ENCODE data around the gene NR2F6.

NR2F6 gene

GRCh38 chr19:17237747-17238706 is 7.7 kb downstream of the NR2F6 start:
- no peak for DNase-seq

- no peak for DNase-seq
Measured at GRCh38 chr19:17236811-17237543, 8.7 kb downstream of the NR2F6 start.

GRCh38 chr19:17235971-17236777 is 9.5 kb downstream of the NR2F6 start:
- no peak for DNase-seq

DNA sequence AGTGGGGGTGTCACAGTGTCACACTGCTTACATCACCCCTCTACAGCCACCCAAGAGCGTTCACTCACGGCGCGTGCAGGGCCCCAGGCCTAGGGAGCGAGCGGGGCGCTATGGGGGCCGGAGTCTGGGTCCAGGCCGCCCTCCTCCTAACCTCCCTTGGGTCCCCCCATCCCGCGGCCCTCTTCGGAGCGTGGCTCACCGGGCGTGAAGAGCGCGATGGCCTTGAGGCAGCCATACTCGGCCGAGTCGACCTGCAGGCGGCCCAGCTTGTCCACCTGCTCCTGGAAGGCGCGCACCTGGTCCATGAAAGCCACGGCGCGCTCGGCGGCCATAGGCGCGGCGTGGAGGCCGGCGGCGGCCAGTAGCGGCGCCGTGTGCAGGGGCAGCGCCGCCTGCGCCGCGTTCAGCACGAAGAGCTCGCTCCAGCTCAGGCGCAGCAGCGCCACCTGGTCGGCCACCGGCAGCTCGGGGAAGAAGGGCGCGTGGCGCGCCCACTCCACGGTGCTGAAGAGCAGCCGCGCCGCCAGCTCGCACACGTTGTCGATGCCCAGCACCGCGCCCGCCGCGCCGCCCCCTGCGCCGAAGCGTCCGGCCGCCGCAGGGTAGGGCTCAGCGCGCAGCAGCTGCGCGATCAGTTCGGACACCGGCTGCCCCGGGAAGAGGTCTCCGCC is 10.3 kb downstream of the NR2F6 start:
- DNase-seq: peak; percentile 82

- peak; percentile 60 for DNase-seq
Measured at GRCh38 chr19:17234911-17235299, 10.8 kb downstream of the NR2F6 start.

DNA sequence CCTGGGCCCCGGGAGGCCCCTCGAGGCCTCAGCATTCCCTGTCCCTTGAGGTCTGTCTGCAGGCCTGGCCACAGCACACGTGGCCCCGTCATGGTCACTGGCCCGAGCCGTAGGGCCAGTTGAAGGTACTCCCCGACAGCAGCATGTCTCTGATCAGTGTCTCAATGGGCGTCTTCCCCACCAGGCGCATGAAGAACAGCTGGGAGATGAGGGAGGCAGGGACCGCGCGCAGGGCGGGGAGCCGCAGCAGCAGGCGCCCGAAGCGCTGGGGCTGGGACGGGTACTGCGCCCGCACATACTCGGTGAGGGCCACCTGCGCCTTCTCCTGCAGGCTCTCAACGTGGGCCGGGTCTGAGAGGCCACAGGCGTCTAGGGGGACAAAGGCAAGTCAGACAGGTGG is 13.5 kb downstream of the NR2F6 start:
- no peak for DNase-seq

DNA sequence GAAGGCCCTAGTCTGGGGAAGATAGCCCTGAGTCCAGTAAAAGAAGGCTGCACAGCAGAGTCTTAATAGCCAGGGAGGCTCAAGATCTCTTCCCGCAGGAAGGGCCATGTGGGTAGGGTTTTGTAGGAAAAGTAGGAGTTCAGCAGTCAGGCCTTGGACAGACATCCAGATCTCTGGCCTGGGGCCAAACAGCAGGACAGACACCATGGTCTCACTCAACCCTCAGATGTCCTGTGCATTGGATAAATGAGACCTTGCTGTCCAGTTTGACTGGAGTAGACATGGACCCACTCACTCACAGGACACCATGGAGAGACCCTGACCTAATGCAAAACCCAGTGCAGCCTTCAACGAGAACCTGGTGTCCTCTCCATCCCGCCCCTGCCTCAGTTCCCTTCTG is 15.8 kb downstream of the NR2F6 start:
- no peak for DNase-seq

DNA sequence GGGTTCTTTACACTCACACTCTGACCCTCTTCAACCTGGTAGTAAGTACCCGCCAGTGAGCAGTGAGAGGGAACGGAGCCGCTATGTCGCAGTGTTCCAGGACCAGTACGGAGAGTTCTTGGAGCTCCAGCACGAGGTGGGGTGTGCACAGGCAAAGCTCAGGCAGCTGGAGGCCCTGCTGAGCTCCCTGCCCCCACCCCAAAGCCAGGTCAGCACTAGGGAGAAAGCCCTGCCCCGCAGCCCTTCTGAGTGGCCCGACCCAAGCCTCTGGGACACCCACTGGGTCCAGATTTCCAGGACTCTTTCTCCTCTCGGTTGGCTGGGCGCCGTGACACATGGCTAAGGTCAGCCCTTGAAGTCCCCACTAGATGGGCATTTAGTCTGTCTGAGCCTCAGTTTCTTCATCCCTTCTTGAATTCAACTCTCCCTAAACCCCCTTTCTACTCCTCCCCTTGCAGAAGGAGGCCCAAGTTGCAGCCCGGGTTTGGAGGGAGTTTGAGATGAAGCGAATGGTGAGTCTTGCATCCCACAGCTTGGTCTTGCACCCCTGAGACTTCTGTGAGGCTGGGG is 17.8 kb downstream of the NR2F6 start:
- DNase-seq: no peak

DNA sequence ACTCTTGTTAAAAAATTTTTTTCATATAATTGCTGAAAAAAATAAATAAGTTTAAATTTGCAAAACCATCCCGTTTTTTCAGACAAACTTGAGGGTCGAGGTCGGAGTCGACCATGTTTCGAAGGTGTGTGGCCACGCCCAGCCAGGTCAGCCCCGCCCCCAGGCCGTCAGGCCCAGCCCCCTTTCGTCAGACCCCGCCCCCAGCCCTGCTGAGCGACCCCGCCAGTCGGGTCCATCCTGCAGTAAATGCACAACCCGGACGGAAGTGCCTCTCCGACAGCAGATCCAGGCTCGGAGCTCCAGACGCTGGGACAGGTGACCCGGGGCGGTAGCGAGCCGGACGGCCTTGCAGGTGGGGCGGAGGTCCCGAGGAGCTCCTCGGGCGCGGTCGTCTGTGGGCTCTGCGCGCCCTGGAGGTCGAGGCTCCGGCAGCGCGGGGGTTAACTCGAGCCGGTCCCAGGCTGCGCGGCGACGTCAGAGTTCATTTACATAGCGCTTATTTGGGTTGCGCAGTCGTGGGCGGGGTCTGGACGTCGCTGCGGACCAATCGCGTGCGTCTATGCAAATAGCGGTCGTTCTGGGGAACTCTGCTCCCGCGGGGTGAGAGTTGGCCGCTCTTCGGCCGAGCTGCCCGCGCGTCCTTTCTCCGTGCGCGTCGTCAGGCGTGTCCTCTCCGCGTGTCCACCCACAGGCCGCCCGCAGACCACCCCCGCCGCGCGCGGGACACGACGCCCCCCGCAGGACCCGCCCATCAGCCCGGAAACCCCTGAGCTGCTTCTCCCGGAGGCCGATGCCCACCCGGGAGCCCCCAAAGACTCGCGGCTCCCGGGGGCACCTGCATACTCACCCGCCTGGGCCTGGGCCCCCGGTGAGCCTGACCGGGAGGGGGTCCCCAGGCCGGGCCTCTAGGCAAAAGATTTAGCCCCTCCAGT is 19.5 kb downstream of the NR2F6 start, which contains the start of gene OCEL1:
Gene OCEL1 (plus strand): TSS at position 225 of the 932 bp plus-strand sequence. CDS start 22 bp downstream, at position 247.
- peak; percentile 99 for DNase-seq

DNA sequence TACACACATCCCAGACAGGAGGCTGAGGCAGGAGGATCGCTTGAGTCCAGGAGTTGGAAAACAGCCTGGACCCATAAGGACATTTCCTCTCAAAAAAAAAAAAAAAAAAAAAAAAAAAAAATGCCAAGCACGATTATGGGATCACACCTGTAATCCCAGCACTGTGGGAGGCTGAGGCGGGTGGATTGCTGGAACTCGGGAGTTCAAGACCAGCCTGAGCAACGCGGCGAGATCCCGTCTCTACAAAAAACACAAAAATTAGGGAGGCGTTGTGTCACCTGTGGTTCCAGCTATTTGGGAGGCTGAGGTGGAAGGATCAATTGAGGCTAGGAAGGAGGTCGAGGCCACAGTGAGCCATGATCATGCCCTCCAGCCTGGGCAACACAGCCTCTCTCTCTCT is 20.7 kb downstream of the NR2F6 start:
- no peak for DNase-seq

DNA sequence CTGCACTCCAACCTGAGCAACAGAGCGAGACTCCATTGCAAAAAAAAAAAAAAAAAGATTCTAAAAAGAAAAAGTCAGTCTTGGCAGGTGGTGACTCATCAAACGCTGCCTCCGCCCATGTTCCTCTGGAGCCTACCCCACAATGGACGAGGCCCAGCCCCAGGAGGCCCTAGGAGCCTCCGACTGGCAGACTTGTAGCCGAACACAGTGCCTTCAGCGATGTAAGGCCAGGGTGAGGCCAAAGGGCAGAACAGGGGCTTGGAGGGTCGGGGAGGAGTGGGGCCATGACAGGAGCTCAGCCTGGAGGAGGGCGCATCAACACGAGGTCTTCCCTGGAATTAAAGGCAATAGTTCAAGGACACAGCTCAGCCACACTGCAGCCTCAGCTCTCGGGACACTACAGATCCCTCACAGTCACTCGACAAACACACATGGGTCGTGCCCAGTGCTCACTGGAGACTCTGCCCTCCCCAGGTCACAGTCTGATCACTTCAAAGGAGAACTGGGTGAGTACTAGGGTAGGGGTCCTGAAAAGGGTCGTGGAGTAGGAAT is 25.4 kb downstream of the NR2F6 start:
- no peak for DNase-seq

DNA sequence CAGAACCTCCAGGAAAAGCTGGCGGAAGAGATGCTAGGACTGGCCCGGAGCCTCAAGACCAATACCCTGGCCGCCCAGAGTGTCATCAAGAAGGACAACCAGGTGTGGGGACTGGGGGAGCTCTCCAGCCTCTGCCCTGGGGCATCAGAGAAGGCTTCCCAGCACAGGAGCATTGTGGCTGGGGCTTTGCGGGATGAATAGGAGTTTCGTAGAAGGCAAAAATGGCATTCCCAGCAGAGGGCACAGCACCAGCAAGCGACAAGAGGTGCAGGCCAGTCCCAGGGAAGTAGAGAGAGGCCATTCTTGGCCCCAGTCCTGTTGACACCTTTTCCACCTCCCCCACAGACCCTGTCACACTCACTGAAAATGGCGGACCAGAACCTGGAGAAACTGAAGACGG is 26.4 kb downstream of the NR2F6 start:
- no peak for DNase-seq

- no peak for DNase-seq
Measured at GRCh38 chr19:17216058-17216670, 29.6 kb downstream of the NR2F6 start.

DNA sequence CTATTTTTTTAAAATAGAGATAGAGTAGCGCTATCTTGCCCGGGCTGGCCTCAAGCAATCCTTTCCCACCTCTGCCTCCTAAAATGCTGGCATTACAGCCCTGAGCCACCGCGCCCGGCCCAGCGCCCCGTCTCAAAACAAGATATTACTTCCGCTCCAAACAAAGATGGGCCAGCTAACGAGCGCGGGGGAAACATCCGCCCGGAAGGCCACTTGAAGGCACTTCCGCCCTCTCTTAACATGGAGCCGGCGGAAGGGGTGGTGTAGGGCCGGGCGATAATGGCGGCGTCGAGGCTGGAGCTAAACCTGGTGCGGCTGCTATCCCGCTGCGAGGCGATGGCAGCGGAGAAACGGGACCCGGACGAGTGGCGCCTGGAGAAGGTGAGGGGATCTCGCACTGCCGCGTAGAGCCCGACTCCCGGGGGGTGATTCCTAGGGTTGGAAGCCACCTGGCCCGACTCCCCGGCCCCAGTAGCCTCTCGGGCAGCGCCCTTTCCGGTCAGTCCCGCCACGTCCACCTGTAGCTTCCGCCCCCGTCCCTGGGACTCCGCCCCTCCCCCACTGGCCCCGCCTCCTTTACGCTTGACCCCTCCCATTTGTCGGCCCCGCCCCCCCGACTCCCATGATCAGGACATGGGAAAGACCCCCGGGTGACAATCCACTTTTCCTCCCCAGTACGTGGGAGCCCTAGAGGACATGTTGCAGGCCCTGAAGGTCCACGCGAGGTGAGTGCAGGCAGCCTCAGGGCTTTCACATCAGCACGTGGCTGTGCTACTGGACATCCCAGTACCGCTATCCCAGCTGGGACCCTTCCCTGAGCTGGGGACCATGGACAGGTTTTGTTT is 30.4 kb downstream of the NR2F6 start, which contains the start of gene USE1:
Gene USE1 (plus strand): TSS at position 231 of the 845 bp plus-strand sequence. CDS start 49 bp downstream, at position 280.
- peak; percentile 94 for DNase-seq

GRCh38 chr19:17214508-17215126 is 31.1 kb downstream of the NR2F6 start:
- DNase-seq: no peak

GRCh38 chr19:17213334-17213733 is 32.4 kb downstream of the NR2F6 start:
- DNase-seq: no peak

DNA sequence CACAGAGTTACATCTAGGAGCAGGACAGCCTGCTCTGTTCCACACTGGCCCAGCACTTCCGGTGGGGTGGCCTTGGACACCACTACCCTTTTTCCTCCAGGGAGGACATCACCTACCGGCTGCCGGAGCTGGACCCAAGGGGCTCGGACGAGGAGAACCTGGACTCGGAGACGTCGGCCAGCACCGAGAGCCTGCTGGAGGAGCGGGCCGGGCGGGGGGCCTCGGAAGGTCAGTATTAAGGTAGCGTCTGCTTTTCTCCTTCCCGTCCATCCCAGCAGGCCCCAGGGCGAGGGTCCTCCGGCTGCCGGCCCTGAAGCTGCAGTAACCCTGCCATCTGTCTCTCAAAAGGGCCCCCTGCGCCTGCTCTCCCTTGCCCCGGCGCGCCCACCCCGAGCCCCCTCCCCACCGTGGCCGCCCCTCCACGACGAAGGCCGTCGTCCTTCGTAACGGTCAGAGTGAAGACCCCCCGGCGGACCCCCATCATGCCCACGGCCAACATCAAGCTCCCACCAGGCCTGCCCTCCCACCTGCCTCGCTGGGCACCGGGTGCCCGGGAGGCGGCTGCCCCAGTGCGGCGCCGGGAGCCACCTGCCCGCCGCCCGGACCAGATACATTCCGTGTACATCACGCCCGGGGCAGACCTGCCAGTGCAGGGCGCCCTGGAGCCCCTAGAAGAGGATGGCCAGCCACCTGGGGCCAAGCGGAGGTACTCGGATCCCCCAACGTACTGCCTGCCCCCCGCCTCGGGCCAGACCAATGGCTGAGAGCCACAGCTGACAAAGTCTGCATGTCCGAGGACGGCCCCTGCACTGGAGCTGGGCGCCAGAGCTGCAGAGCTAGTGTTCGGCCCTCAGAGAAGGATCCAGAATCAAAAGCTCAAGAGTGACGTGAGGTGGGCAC is 33.9 kb downstream of the NR2F6 start:
- no peak for DNase-seq
